NCI-H1105 (cell line): Measurements from ENCODE around the gene ITFG1.
"Not testable (repeated sequence)": the region's sequence is repeated elsewhere in the genome, so short reads cannot be mapped to it uniquely, and the experiment has no call there.

Experiments
- DNase-seq: peaks from one replicate; lab custom pipeline; 2025; lab: John Stamatoyannopoulos, UW

ITFG1 gene

DNA sequence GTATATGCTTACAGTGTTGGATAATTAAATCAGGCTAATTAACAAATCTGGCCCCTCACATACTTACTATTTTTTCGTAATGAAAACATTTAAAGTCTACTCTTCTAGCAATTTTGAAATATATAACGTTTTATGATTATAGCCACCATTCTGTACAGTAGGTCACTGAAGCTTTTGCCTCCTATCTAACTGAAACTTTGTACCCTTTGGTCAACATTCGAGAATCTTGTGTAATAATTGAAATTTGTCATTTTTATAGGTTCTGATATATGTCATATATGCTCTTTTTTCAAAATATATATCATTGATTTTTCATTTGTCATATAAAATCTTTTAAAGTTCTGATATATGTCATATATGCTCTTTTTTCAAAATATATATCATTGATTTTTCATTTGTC, 12.9 kb upstream of the ITFG1 start:
- no peak for DNase-seq

DNA sequence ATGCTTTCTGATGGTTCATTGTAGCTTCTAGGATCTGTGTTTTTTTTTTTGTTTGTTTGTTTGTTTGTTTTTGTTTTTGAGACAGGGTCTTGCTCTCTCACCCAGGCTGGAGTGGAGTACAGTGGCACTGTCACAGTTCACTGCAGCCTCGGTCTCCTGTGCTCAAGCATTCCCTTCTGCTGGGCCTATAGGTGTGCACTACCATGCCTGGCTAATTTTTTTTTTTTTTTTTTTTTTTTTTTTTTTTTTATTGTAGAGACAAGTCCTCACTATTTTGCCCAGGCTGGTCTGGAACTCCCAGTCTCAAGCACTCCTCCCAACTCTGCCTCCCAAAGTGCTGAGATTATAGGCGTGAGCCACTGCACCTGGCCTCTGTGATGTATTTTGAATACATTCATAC, 12.1 kb upstream of the ITFG1 start:
- not testable (repeated sequence) for DNase-seq

DNA sequence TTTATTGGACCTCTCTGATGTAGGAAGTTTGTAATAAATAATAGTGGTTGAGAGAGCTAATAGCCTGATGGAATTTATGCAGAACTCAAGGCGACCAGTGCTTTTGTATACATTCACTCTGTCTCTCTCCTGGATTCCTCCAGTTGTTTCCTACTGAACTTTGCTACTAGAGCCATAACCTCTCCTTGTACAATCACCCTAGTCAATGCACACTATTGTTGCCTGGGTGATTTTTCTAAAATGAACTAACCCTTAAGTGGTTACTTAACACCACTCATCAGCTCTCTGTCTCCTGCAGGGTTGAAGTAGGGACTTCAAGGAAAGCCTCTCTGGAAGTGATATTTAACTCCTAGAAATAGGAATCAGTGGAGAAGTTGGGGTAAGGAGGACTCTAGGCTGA, 9.9 kb upstream of the ITFG1 start:
- DNase-seq: no peak

DNA sequence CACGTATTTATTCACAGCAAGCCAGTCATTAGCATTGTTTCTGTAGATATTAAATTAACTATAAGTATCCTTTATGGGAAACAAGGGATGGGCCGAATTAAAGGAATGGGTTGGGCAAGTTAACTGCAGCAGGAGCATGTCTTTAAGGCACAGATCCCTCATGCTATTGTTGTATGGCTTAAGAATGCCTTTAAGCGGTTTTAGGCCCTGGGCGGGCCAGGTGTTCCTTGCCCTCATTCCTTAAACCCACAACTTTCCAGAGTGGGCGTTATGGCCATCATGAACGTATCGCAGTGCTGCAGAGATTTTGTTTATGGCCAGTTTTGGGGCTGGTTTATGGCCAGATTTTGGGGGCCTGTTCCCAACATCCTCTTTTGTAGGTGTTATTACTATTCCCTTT, 9.3 kb upstream of the ITFG1 start:
- DNase-seq: no peak

DNA sequence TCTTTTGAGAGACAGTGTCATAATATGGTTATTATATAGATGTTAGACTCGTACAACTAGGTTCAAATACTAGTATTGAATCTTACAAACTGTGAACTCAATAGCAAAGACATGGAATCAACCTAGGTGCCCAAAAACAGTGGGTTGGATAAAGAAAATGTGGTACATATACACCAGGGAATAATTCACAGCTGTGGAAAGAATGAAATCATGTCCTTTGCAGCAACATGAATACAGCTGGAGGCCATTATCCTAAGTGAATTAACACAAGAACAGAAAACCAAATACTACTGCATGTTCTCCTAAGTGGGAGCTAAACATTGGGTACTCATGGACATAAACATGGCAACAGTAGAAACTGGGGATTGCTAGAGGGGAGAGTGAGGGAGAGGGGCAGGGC, 8.4 kb upstream of the ITFG1 start:
- DNase-seq: no peak

DNA sequence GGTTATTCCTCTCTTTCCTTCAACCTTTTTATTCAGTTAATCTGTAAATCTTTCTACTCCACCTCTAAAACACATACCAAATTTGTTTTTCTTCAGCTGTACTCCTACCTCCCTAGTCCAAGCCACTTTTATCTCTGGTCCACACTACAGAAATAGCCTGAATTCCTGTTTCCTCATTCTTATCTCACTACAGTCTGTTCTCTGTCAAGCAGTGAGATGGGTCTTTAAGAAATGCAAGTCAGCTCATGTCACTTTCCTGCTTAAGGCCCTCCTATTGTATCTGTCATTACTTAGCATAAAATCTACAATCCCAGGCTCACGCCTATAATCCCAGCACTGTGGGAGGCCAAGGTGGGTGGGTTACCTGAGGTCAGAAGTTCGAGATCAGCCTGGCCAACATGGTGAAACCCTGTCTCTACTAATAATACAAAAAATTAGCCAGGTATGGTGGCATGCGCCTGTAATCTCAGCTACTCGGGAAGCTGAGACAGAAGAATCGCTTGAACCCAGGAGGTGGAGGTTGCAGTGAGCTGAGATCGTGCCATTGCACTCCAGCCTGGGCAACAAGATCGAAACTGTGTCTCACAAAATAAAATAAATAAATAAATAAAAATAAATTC, 7.3 kb upstream of the ITFG1 start:
- not testable (repeated sequence) for DNase-seq

DNA sequence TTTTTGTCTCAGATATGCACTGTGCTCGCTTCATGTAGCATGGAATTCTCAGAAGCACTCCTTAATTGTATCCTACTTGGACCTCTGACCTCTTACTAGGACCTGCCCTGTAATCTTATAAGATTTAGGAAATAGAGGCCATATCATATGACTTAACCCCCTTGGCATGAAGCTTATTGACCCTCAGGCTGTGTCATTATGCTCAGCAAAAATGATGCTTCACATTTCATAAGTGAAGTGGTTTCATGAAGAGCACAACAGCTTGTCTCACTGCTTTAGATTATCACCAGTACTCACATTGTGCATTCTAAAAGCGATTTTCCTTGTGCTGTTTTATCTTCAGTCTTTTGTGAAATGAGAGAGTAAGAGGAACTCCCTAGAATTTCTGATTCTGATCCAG, 6.6 kb upstream of the ITFG1 start:
- no peak for DNase-seq

DNA sequence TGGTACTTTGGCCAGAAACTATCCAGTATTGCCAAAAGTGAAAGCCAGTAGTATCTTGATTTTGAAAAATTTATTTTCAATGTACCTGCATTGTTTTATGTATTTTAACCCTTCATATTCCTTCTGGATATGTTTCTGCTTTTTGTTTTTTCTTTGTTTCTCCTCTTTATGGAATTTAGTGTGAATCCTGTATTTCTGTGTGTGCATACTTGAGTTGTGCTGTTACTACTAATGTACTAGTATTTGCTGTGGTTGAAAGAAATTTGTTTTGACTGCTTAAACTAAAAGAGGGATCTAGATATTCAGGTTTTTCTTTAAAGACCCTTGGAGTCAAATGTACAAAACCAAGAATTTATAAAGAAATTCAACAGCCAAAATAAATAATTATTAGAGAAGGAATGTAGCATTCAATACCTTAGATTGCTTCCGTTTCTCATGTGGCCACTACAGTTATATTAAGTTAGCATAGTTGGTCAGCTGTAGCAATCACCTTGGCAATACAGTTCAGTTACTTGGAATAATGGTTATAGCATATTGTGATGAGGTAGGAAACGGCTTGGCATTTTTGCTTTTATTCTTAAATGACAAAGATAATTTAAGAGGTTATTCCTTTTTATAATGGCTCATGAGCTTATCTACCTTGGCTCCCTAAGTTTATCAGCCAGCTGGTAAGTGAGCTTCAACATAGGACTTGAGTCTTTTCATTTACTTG, 5.2 kb upstream of the ITFG1 start:
- no peak for DNase-seq

DNA sequence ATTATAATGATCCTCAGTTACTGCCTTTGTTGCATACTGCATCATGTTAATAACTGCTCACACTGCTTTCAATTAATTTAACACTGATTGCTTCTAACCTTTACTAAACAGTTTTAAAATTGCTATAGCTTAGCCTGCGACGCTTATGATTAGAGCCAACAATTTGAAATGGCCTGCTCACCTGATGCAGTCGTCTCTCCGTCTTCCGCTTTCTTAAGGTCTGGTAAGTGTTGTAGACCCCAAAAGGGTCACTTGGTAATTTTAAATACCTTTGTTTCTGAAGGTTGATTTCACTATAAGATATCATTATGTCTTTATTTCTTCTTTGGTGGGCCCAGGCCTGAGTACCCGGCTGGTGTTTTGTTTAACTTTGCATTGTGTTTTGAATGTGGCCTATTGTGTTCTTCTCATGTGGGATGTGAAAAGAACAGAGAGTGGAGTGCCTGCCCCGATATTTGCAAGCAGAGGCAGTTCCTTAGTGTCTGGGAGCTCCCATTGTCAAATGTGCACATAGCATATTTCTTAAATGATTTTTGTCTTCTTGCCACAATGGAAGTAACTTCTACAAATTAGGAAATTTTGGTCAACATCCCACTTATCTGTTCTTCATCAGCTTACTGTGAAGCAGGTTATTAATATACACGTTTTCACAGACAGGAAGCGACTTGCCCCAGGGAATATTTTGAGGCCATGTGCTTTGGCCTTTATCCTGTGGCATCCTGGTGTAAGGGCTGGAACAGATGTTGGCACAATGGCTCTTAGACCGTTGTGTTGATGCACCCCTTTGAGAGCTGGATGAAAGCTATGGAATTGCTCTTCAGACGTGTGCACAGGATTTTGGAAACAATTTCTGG, 3.1 kb upstream of the ITFG1 start:
- no peak for DNase-seq

DNA sequence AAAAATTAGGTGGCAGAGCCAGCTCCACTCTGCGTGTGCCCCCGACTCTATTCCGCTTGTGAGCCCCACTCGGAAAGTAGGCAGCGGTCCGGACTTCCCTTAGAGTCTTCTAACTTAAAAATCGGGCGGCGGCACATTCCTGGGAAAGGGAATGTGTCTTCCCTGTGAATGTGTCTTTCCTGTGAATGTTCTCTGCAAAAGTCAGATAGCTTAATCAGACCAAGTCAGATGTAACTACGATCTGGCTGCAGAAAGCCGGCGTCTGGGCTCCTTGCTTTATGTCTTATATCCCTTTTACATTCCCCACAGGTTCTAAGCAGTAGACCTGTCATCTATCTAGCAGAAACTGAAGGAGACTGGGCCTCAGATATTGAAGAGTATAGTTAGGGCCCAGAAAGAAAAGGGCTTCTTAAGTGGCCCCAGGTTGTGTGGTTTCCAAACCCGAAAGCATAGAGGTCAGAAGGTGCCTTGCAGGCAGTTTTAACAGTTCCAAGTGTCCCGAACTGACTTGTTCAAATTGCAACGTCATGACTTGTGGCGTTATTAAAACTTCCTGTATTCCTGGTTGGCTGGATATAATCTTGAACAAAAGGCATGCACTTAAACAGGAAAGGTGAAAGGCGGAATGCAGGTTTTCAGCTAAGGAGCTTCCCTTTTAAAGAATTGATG, 869 bp upstream of the ITFG1 start:
- DNase-seq: no peak

DNA sequence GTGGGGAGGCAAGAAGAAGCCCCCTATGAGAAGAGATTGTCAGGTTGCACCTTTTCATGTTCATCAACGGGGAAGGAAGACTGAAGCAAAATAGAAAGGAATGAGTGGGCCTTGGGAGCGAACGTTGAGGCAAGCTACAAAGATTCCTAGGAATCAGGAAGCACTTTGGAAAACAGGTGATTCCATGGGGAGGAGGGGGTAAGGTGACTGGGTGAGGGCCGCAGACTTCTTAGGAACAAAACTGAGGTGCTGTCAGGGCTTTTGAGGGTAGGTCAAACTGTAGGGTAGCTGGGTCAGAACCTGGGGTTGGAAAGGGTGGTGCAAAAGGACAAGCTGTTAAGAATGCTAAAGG, 528 bp downstream of the ITFG1 start:
- no peak for DNase-seq

DNA sequence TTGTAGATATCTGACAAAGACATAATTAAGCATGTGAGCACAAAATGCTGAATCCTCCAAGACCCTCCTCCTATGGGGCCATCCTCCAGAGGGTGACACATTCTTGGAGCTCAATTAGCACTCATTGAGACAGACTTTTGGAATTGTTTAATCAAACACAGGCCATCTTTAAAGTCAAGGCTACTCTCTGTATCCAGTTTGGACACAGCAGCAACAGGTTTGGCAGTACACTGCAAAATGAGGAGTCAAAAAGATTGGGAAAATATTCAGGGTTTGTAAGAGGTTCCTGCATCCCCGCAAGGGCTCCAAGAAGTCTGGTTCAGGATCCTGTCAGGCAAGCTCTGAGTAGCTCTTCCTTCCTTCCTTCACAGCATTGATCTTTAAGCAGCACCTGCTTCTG, 1.3 kb downstream of the ITFG1 start:
- DNase-seq: no peak

DNA sequence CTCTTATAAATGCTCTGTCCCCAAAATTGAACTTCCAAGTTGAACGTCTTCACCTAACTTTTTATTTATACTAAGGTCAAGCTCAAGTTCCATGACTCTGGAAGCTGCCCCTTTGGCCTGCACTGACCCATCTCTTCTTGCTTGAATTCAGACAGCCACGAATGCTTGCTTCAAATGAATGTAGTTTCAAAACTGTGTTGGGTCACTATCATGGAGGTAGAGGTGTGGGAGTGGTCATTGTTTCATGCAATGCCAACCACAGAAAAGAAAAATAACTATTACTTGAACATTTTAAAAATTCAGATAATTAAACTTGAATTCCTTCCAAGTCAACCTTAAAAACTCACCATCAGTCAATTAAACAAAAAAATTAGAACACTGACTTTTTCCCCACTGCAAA, 2.5 kb downstream of the ITFG1 start:
- DNase-seq: no peak

DNA sequence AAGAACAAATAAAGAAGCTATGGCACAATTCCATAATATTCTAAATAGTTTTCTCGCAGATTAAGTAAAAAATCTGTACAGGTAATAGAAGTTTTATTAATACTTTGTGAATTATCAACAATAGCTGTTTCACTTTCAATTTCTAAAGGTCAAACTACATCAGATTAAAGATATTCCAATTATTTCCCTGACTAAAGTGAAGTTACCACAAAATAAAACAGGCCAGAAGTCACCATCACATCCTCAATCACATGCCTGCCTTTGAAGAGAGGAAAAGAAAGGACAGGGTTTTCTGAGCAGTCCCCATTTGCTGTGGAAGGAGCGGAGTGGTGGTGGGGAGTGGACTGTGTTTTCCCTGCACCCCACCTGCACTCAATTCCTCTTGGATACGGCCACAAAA, 11.1 kb downstream of the ITFG1 start:
- no peak for DNase-seq

DNA sequence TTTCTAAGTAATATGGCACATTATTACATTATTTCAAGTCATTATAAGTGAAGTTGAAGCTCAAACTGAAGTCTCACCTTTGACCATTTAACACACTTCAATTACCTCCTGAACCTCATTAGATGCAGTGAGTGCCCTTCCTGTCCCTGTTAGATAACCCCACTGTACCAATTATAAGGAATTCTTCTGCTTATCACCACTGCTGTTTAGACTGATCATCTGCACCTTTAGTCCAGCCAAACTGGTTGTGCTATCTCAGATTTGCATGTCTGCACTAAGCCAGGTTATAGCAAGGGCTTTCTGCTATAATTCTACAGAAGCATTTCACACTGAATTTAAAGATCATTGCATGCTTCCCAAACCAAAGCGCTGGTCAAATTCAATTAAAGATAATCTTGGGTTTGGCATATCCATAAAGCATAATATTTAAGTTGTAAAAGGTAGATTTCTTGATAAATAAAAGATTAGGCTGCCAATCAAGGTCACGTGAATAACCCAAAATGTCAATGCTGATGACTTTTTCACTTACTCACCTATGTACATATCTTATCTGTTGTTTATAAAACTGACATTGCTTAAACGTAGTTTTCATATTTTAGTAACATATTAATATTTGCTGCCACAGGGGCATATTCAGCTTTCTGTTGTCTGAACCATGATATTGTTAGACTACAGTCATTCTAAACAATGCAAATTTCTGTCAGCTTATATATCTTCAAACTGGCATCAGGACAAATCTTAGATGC, 11.9 kb downstream of the ITFG1 start:
- no peak for DNase-seq

DNA sequence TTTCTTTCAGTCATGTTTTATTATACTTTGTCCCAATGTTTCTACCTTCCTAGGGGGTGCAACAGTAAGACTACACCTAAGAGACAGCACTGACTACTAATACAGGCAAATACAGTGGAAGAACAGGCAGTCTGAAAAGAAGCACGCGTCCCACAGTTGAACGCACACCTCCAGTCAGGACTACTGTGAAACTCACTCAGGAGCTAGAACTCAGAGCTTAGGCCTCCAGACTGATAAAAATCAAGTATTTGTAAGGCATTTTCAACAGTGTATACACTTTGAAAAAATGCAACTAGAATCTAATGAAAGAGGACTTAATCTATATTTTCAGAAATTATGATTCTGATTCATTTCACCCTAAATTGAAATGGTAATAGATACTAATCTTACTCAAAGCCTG, 14.4 kb downstream of the ITFG1 start:
- DNase-seq: no peak

DNA sequence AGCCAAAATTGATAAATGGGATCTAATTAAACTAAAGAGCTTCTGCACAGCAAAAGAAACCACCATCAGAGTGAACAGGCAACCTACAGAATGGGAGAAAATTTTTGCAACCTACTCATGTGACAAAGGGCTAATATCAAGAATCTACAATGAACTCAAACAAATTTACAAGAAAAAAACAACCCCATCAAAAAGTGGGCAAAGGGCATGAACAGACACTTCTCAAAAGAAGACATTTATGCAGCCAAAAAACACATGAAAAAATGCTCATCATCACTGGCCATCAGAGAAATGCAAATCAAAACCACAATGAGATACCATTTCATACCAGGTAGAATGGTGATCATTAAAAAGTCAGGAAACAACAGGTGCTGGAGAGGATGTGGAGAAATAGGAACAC, 18.0 kb downstream of the ITFG1 start:
- DNase-seq: not testable (repeated sequence)

DNA sequence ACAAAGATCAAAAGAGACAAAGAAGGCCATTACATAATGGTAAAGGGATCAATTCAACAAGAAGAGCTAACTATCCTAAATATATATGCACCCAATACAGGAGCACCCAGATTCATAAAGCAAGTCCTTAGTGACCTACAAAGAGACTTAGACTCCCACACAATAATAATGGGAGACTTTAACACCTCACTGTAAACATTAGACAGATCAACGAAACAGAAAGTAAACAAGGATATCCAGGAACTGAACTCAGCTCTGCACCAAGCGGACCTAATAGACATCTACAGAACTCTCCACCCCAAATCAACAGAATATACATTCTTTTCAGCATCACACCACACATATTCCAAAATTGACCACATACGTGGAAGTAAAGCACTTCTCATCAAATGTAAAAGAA, 20.8 kb downstream of the ITFG1 start:
- DNase-seq: not testable (repeated sequence)

DNA sequence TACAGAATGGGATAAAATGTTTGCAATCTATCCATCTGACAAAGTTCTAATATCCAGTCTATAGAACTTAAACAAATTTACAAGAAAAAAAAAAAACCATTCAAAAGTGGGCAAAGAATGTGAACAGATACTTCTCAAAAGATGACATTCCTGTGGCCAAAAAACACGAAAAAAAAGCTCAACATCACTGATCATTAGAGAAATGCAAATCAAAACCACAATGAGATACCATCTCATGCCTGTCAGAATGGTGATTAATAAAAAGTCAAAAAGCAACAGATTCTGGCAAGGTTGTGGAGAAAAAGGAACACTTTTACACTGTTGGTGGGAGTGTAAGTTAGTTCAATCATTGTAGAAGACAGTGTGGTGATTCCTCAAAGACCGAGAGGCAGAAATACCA, 26.6 kb downstream of the ITFG1 start:
- not testable (repeated sequence) for DNase-seq

DNA sequence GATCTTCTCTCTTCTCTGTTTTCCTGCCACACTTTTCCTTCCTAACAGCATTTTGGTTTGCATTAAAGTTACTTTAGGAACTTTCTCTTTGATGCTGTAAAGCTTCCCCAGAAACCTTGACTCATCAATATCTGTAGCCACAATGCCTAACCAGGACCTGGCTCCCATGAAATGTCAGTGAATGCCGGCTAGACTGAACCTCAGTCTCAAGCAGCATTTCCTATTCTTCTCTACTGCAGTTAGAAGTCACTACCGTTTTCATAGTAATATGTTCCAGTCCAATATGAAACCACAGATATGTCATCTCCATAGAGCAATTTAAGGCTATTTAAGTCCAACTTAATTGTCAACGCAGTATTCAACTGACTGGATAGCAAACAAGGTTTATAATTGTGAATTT, 28.9 kb downstream of the ITFG1 start:
- no peak for DNase-seq

DNA sequence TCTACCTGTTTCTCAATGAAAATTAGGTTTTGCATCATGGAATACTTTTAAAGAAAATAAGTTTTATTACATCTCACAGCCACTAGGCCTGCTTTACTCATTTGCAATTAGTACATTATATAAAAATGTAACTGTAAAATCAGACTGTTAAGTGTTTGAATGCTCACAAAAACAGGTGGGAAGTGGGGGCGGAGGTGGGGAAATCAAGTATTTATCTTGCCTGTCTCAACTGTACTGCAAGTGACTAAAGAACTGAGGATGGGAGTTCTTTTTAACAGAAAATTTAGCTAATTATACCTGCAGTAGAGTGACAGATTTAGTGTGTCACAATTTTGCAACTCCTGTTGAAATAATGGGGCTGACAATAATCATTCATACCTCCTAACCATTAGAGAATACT, 34.1 kb downstream of the ITFG1 start:
- no peak for DNase-seq

DNA sequence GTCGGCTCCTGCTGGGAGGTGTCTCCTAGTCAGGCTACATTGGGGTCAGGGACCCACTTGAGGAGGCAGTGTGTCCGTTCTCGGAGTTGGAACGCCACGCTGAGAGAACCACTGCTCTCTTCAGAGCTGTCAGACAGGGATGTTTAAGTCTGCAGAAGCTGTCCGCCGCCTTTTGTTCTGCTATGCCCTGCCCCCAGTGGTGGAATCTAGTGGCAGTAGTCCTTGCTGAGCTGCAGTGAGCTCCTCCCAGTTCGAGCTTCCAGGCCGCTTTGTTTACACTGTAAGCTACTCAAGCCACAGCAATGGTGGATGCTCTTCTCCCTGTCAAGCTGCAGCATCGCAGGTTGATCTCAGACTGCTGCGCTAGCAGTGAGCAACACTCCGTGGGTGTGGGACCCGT, 36.0 kb downstream of the ITFG1 start:
- no peak for DNase-seq
